Neuronal stem cell (in vitro differentiated cells): ENCODE data around the gene PFKFB4.

Experiments
- DNase-seq: peaks from one replicate; pipeline ENCODE4 v3.0.0-alpha.2; 2013; ENCODE audit warnings: low spot score
- H2AFZ ChIP-seq: one replicate; pipeline ENCODE4 v1.6.1; 2013; ENCODE audit warnings: mild to moderate bottlenecking, low read length, inconsistent platforms
- H2AK5ac ChIP-seq: 2 replicates; pipeline ENCODE4 v1.6.1; 2013; ENCODE audit warnings: low read depth, mild to moderate bottlenecking, inconsistent platforms, low read length, moderate library complexity, mixed read lengths
- H2BK120ac ChIP-seq: 2 replicates; pipeline ENCODE4 v1.6.1; 2013; ENCODE audit warnings: low read depth, mild to moderate bottlenecking, inconsistent platforms, low read length, moderate library complexity, mixed read lengths
- H2BK12ac ChIP-seq: one replicate; pipeline ENCODE4 v1.6.1; 2013; ENCODE audit warnings: low read length, inconsistent platforms
- H2BK15ac ChIP-seq: 2 replicates; pipeline ENCODE4 v1.6.1; 2013; ENCODE audit warnings: mild to moderate bottlenecking, low read length, inconsistent platforms, mixed read lengths
- H2BK5ac ChIP-seq: one replicate; pipeline ENCODE4 v1.6.1; 2013; ENCODE audit warnings: inconsistent platforms, mild to moderate bottlenecking, low read length, moderate library complexity
- H3K14ac ChIP-seq: one replicate; pipeline ENCODE4 v1.6.1; 2013; ENCODE audit warnings: low read length, inconsistent platforms
- H3K18ac ChIP-seq: 2 replicates; pipeline ENCODE4 v1.6.1; 2013; ENCODE audit warnings: low read length, inconsistent platforms
- H3K23ac ChIP-seq: 2 replicates; pipeline ENCODE4 v1.6.1; 2013; ENCODE audit warnings: low read depth, mild to moderate bottlenecking, mixed read lengths, low read length, inconsistent platforms; ENCODE audit not compliant: poor library complexity
- H3K27ac ChIP-seq: replicated peaks from 3 replicates; pipeline ENCODE4 v1.5.1; 2013; ENCODE audit warnings: low read length, inconsistent platforms
- H3K27me3 ChIP-seq, 3 experiments: 2 replicates each; pipeline ENCODE4 v1.6.1; 2013; ENCODE audit warnings: low read length in 3 of 3, mild to moderate bottlenecking in 2 of 3, inconsistent platforms in 1 of 3, low read depth in 1 of 3, mixed read lengths in 1 of 3, moderate library complexity in 1 of 3; ENCODE audit not compliant: control insufficient read depth in 3 of 3, insufficient read depth in 3 of 3
- H3K36me3 ChIP-seq, 2 donors: replicated peaks in 1 of 2; 2 replicates each; pipeline ENCODE4 v1.6.1; 2013; ENCODE audit warnings: low read length in 2 of 2; ENCODE audit not compliant: control insufficient read depth in 2 of 2, insufficient read depth in 2 of 2
- H3K4ac ChIP-seq: 2 replicates; pipeline ENCODE4 v1.6.1; 2013; ENCODE audit warnings: inconsistent platforms, mild to moderate bottlenecking, low read length, moderate library complexity
- H3K4me1 ChIP-seq, 2 donors: 1 replicate in 1 of 2; 2 replicates in 1 of 2; pipeline ENCODE4 v1.6.1; 2013; ENCODE audit warnings: low read length in 2 of 2, low read depth in 1 of 2; ENCODE audit not compliant: control insufficient read depth in 2 of 2, insufficient read depth in 1 of 2
- H3K4me2 ChIP-seq: one replicate; pipeline ENCODE4 v1.6.1; 2013; ENCODE audit warnings: mild to moderate bottlenecking, low read length, inconsistent platforms; ENCODE audit not compliant: insufficient read depth, poor library complexity, severe bottlenecking
- H3K4me3 ChIP-seq, 2 donors: 2 replicates each; pipeline ENCODE4 v1.5.1; 2013; ENCODE audit warnings: low read length in 2 of 2, mild to moderate bottlenecking in 2 of 2, inconsistent platforms in 1 of 2, moderate library complexity in 1 of 2
- H3K79me1 ChIP-seq: one replicate; pipeline ENCODE4 v1.6.1; 2013; ENCODE audit warnings: low read depth, mild to moderate bottlenecking, inconsistent platforms, low read length, moderate library complexity
- H3K9ac ChIP-seq: one replicate; pipeline ENCODE4 v1.6.1; 2013; ENCODE audit warnings: mild to moderate bottlenecking, low read depth, low read length, inconsistent platforms; ENCODE audit not compliant: poor library complexity
- H3K9me3 ChIP-seq, 2 donors: replicated peaks in 1 of 2; 2 replicates each; pipeline versions ENCODE3 to v1.6.1; 2013; ENCODE audit warnings: low read length in 2 of 2, mild to moderate bottlenecking in 2 of 2, inconsistent platforms in 1 of 2, low read depth in 1 of 2, mixed read lengths in 1 of 2, moderate library complexity in 1 of 2; ENCODE audit not compliant: control insufficient read depth in 2 of 2, insufficient read depth in 1 of 2
- H4K8ac ChIP-seq: one replicate; pipeline ENCODE4 v1.6.1; 2013; ENCODE audit warnings: low read depth, mild to moderate bottlenecking, inconsistent platforms, low read length, moderate library complexity
- H4K91ac ChIP-seq: one replicate; pipeline ENCODE4 v1.6.1; 2013; ENCODE audit warnings: low read length, low read depth, mild to moderate bottlenecking, inconsistent platforms; ENCODE audit not compliant: poor library complexity
- WGBS, 2 donors: extraction: QIAGEN DNeasy Blood & Tissue Kit; methylation state at CpG; one replicate each; pipeline ENCODE4 v1.1.7; 2013; ENCODE audit warnings: missing lambda C conversion rate in 2 of 2, mixed read lengths in 1 of 2; ENCODE audit not compliant: insufficient read length in 2 of 2, insufficient replicate concordance in 1 of 2; ENCODE audit errors: extremely low coverage in 2 of 2; 5-methylcytosine and 5-hydroxymethylcytosine counted together

Gene PFKFB4

DNA sequence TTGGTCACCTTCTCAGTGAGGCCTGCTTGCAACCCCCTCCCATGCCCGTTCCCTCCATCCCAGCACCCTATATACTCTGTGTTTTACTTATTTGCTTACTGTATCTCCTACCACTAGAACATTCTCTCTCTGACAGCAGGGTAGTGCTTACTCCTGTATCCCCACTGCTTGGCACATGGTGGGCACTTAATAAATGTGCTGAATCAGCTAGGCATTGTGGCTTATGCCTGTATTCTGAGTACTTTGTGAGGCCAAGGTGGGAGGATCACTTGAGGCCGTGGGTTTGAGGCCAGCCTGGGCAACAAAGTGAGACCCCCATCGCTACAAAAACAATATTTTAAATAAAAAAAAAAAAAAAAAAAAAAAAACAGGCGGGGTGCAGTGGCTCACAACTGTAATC lies 45.1 kb downstream of the PFKFB4 start:
- Histone ChIP-seq H3K4ac (no peak overlapping the region), H3K18ac (no peak overlapping the region), H3K36me3 (no peaks in the 10 kb centered on the region), H3K4me3 (no peak overlapping the region), H4K91ac (no peak overlapping the region), H2BK12ac (no peak overlapping the region), H4K8ac (no peak overlapping the region), H3K27me3 (no peaks in the 10 kb centered on the region), H3K23ac (no peak overlapping the region), H2AK5ac (no peak overlapping the region), H3K4me1 (peaks cover 0 to 3% of the 10 kb centered on the region in 2 donors), H3K14ac (no peak overlapping the region), H3K27ac (no peak overlapping the region), H2BK5ac (no peak overlapping the region), H2BK120ac (no peak overlapping the region), H3K4me2 (no peak overlapping the region), H3K79me1 (no peaks in the 10 kb centered on the region), H2BK15ac (no peak overlapping the region), H2AFZ (no peak overlapping the region), H3K9me3 (no peaks in the 10 kb centered on the region), H3K9ac (no peak overlapping the region)
- DNase-seq = no peak
- WGBS, 2 donors = no CpG with 5 or more reads among the region's 4 CpGs

- peak; percentile 48 for DNase-seq
- H3K9me3 ChIP-seq = no peaks in the 10 kb centered on the region
- H3K27me3 ChIP-seq = no peaks in the 10 kb centered on the region
- H3K14ac ChIP-seq = no peak overlapping the region
- no peak overlapping the region for H3K27ac ChIP-seq
- H2BK12ac ChIP-seq = no peak overlapping the region
- H2BK120ac ChIP-seq = no peak overlapping the region
- H3K9ac ChIP-seq = no peak overlapping the region
- no peak overlapping the region for H3K4ac ChIP-seq
- H4K8ac ChIP-seq = no peak overlapping the region
- H3K4me2 ChIP-seq = no peak overlapping the region
- H3K4me1 ChIP-seq = peaks cover 15 to 21% of the 10 kb centered on the region in 2 donors
- H3K4me3 ChIP-seq = no peak overlapping the region
- WGBS, 2 donors = no CpG with 5 or more reads among the region's 10 CpGs
- H2AK5ac ChIP-seq = no peak overlapping the region
- no peak overlapping the region for H4K91ac ChIP-seq
- peak overlapping the region; percentile 50 for H2AFZ ChIP-seq
- H3K79me1 ChIP-seq = no peaks in the 10 kb centered on the region
- no peaks in the 10 kb centered on the region for H3K36me3 ChIP-seq
- no peak overlapping the region for H2BK5ac ChIP-seq
- no peak overlapping the region for H3K18ac ChIP-seq
- H3K23ac ChIP-seq = no peak overlapping the region
- H2BK15ac ChIP-seq = no peak overlapping the region
These were observed 49.1 kb downstream of the PFKFB4 start for GRCh38 chr3:48507256-48508061.

GRCh38 chr3:48505968-48506504 lies 50.6 kb downstream of the PFKFB4 start:
- Histone ChIP-seq H3K27me3 (no peaks in the 10 kb centered on the region), H4K91ac (no peak overlapping the region), H3K9me3 (no peaks in the 10 kb centered on the region), H3K4me3 (no peak overlapping the region), H3K9ac (no peak overlapping the region), H2BK5ac (no peak overlapping the region), H4K8ac (no peak overlapping the region), H3K18ac (peak overlapping the region; percentile 71), H3K23ac (no peak overlapping the region), H3K4me1 (peaks cover 15 to 21% of the 10 kb centered on the region in 2 donors), H2BK120ac (no peak overlapping the region), H3K4me2 (no peak overlapping the region), H2BK12ac (no peak overlapping the region), H2AFZ (no peak overlapping the region), H2AK5ac (no peak overlapping the region), H3K4ac (no peak overlapping the region), H3K27ac (no peak overlapping the region), H3K14ac (no peak overlapping the region), H2BK15ac (no peak overlapping the region), H3K36me3 (peaks cover 0 to 2% of the 10 kb centered on the region in 2 donors), H3K79me1 (no peaks in the 10 kb centered on the region)
- DNase-seq = no peak
- WGBS, 2 donors = no CpG with 5 or more reads among the region's 6 CpGs

DNA sequence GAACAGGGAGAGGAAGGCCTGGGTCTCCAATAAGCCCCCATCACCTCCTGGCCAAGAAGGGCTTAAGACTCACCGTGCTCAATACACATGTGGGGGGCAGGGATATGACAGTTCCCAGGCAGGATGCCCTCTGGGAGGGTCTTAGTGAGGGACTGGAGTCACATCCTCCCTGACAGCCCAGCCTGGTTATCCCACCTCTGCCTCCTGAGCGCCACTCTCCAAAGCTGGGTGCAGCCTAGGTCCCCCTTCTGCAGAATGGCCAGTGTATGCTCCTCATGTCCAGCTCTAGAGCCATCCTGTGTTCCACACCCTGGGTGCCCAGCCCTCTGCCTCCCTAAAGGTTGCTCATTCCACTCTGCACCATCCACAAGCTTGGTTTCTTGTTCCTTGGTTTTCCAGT lies 51.5 kb downstream of the PFKFB4 start:
- peak overlapping the region; percentile 45 for H2BK5ac ChIP-seq
- no peak for DNase-seq
- no peak overlapping the region for H4K8ac ChIP-seq
- H3K4me2 ChIP-seq = no peak overlapping the region
- no peak overlapping the region for H3K4me3 ChIP-seq
- no peaks in the 10 kb centered on the region for H3K9me3 ChIP-seq
- H3K4me1 ChIP-seq = peaks cover 15 to 21% of the 10 kb centered on the region in 2 donors
- peak overlapping the region; percentile 62 for H3K23ac ChIP-seq
- WGBS, 2 donors = no CpG with 5 or more reads among the region's 2 CpGs
- peak overlapping the region; percentile 20 for H4K91ac ChIP-seq
- H3K79me1 ChIP-seq = no peaks in the 10 kb centered on the region
- peak overlapping the region; percentile 87 for H2AK5ac ChIP-seq
- peak overlapping the region; percentile 39 for H3K18ac ChIP-seq
- H3K27me3 ChIP-seq = no peaks in the 10 kb centered on the region
- H3K36me3 ChIP-seq = peaks cover 3 to 11% of the 10 kb centered on the region in 2 donors
- H3K27ac ChIP-seq = no peak overlapping the region
- no peak overlapping the region for H3K14ac ChIP-seq
- H2BK12ac ChIP-seq = peak overlapping the region; percentile 65
- H3K4ac ChIP-seq = no peak overlapping the region
- no peak overlapping the region for H2AFZ ChIP-seq
- H2BK120ac ChIP-seq = no peak overlapping the region
- H2BK15ac ChIP-seq = peak overlapping the region; percentile 86
- H3K9ac ChIP-seq = no peak overlapping the region
